NCI-H2227 treated with DMSO at 0.1 percent for 48 hours (cell line): ENCODE results near the gene EDEM1.
"Not testable (repeated sequence)": the region's sequence is repeated elsewhere in the genome, so short reads cannot be mapped to it uniquely, and the experiment has no call there.

ENCODE experiments used
- DNase-seq: peaks from one replicate; lab custom pipeline; 2025; lab: John Stamatoyannopoulos, UW

Gene EDEM1

GRCh38 chr3:5232570-5232969 lies 45.1 kb downstream of the EDEM1 start:
- no peak for DNase-seq

- no peak for DNase-seq
These were observed 45.5 kb downstream of the EDEM1 start for GRCh38 chr3:5233026-5233425.

GRCh38 chr3:5235655-5236054 lies 48.1 kb downstream of the EDEM1 start:
- no peak for DNase-seq

GRCh38 chr3:5238545-5238944 lies 51.0 kb downstream of the EDEM1 start:
- DNase-seq = no peak

GRCh38 chr3:5239602-5240001 lies 52.1 kb downstream of the EDEM1 start:
- DNase-seq = no peak

GRCh38 chr3:5240740-5241139 lies 53.2 kb downstream of the EDEM1 start:
- DNase-seq = no peak

- DNase-seq = not testable (repeated sequence)
These were observed 55.3 kb downstream of the EDEM1 start for GRCh38 chr3:5242785-5243184.

- no peak for DNase-seq
These were observed 58.4 kb downstream of the EDEM1 start for GRCh38 chr3:5245927-5246326.

- no peak for DNase-seq
These were observed 61.3 kb downstream of the EDEM1 start for GRCh38 chr3:5248822-5249221.

GRCh38 chr3:5250467-5251195 lies 63.1 kb downstream of the EDEM1 start:
- DNase-seq = peak; percentile 7

- DNase-seq = no peak
These were observed 63.7 kb downstream of the EDEM1 start for GRCh38 chr3:5251196-5251583.

GRCh38 chr3:5252131-5252530 lies 64.6 kb downstream of the EDEM1 start:
- no peak for DNase-seq

- DNase-seq = no peak
These were observed 67.0 kb downstream of the EDEM1 start for GRCh38 chr3:5254281-5255048.

- DNase-seq = no peak
These were observed 68.2 kb downstream of the EDEM1 start for GRCh38 chr3:5255404-5256344.

- no peak for DNase-seq
These were observed 71.0 kb downstream of the EDEM1 start for GRCh38 chr3:5258526-5258925.

GRCh38 chr3:5260992-5261501 lies 73.5 kb downstream of the EDEM1 start:
- DNase-seq = no peak

GRCh38 chr3:5262507-5262906 lies 75.0 kb downstream of the EDEM1 start:
- no peak for DNase-seq

GRCh38 chr3:5264093-5264600 lies 76.6 kb downstream of the EDEM1 start:
- DNase-seq = no peak

- DNase-seq = no peak
These were observed 77.6 kb downstream of the EDEM1 start for GRCh38 chr3:5264896-5265770.

- no peak for DNase-seq
These were observed 79.7 kb downstream of the EDEM1 start for GRCh38 chr3:5267252-5267651.

- DNase-seq = no peak
These were observed 80.4 kb downstream of the EDEM1 start for GRCh38 chr3:5267889-5268288.
